HG03520 (cell line): Measurements from ENCODE around the gene CACNB1.

ENCODE experiments used
- ATAC-seq: cut with Tn5 transposase; IDR thresholded peaks from one replicate; pipeline ENCODE4 v1.9.1; 2021; ENCODE audit warnings: mild to moderate bottlenecking, moderate library complexity; ENCODE audit not compliant: unreplicated experiment

Gene CACNB1

DNA sequence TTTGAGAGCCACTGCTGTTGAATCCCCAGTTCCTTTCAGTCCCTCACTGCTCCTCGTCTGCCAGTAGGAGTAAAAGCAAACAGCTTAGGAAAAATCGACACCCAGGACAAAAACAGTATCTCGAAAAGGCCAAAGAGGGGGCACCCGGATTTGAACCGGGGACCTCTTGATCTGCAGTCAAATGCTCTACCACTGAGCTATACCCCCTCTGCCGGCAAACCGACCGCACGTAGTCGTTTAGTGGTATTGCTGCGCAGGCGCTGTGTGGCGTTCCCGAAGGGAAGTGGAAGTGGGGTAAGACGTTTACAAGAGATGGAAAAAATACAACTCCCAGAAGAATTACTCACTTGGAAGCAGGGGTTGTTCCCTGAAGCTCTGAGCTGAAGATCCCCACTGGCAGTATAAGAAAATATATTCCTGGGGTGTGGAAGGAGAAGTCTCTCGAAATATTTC is 43.8 kb downstream of the CACNB1 start:
- no peak for ATAC-seq

DNA sequence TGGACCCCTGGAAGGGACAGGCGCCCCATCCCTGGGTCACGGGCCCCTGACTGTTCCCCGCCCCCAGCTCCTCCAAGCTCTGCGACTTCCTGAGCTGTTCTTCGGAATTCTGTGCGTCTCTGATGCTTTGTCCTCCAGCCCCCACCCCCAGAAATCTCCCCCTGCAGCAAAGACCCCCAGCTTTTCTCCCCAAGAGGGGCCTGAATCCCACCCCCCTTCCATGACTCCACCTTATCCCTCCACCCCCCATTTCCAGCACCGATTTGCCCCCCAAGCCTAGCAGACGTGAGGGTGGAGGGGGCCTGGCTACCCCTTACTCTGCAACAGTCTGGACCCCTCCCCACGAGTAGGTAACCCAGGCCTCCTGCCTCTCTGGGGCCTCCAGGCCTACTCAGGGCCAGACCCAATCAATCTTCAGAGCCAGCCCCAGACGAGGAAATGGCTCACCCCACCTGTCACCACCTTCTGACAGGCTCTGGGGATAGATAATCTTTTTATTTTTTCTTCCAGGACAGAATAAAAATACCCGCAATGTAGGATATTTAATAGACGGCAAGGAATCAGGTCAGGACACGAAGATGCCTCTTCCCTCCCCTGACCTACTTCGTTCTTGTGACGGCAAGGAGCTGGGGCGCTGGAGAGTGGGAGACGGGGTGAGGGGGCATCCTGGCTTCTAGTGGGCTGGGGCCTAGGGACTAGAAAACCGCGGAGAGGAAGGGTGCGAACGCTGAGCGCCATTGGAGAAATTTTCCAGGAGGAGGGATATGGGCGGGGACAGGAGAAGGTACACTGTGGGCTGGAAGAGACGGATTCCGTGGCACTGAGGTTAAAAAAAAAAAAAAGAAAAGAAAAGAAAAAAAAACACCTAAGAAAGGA is 45.3 kb downstream of the CACNB1 start:
- ATAC-seq = no peak

DNA sequence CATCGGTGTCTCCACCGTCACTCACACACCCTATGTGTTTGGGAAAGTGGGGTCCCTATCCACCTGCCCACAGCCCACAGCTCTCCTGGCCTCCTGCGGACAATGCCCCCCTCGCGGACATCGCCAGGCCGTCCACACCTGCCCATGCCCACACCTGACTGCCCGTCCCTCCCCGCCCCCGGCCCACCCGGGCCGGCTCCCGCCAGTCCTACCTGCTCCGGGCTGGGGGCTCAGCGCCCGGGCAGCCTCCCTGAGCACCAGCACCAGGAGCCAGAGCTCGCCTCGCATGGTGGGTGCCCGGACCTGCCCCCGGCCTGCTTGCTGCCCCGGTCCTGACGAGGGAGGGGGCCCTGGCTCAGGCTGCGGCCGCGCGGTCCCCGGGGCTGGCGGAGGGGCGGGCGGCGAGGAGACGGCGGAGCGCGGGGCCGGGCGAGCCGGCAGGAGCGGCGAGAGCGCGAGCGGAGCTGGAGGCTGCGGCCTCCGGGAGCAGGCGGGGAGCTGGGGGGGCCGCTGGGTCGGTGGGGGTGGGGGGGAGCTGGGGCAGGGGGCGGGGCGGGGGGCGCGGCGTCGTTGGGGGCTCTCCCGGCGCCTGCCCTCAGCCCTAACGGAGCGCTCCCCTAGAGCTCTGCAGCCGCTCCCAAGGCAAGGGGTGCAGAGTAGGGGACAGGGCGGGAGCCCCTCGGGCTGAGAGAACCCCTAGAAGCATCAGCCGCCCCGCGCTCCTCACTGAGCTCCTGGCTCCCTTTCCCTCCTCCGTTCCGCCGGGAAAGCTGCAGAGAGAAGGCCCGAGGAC is 46.1 kb downstream of the CACNB1 start, which contains the start of gene PLXDC1:
PLXDC1 (minus strand) TSS at position 488 of the 793 bp plus-strand sequence; CDS start at position 288, 200 bp downstream.
- ATAC-seq = no peak

DNA sequence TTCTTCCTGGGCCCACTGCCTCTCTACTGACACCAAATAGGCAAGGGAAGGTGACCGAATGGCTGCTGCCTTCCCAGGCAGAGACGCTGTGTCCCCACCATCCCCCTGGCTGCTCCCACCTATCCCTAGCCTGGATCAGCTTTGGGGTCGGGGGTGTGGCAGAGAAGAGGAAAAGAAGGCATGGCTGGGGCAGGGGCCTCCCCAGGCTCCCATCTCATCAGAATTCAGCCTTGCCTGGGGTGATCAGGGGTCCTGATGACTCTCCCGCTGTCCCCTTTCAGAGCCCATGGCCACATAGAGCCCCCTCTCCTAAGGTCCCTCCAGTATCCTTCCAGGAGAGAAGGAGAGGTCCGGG is 46.7 kb downstream of the CACNB1 start:
- ATAC-seq = no peak

DNA sequence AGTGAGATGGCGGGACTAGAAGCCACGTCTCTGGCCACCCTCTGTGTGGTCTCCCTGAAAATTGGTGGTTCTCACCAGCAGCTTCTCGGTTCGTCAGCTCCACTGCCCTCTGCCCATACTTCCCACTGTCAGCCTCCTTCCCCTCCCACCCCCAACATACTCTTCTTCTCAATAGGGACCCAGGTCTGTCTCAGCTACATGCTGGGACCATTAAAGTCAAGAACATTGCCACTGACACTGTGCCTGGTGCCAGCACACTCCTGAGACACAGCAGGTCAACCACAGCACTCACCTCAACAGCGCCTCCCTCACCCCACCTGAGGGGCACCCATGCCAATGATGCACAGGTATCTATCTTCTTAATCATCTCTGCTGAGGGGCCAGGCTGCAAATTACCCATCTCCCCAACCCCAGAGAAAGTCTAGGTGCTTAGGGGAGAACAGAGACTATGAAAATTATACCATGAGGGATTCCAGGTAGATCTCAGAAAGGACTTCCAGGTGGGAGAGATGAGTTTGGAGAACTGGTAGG is 47.3 kb downstream of the CACNB1 start:
- no peak for ATAC-seq

DNA sequence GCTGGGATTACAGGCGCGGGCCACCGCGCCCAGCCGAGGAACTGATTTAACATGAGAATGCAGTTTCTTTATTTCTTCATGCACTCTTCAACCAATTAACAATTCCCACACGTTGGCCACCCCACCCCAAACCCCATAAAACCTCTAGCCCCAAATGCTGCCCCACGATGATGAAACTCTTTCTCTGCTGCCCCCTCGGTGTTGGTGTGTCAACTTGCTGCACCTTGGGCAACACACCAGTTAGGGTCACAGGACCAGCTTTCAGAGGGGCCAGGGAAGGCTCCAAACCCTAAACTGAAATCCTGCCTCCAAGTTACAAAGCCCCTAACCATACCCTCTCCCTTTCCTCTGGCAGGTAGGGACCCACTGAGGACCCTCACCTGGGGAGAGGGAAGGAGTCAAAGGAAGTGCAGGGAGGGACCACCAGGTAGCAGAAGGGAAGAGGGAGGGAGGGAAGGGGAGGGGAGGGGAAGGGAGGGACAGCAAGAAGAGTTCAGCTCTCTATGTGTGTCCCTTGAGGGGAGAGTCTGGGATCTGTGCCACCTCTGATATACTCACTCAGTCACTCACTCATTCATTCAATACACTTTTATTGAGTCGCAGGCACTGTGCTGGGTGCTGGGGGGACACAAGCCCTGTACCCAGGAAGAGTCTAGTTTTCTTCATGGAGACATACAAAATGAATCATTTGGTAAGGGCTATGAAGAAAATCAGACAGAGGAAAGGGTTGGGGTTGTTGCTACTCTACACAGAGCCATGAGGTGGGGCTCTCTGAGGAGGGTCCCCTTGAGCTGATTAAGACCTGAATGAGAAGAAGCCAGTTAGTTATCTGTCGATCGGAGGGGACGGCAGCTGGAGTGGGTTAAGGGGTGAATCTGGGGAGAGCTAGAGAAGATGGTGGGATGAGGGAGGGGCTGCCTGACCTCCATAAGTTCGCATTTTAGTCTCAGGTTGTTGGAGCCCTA is 50.0 kb downstream of the CACNB1 start:
- ATAC-seq = no peak

DNA sequence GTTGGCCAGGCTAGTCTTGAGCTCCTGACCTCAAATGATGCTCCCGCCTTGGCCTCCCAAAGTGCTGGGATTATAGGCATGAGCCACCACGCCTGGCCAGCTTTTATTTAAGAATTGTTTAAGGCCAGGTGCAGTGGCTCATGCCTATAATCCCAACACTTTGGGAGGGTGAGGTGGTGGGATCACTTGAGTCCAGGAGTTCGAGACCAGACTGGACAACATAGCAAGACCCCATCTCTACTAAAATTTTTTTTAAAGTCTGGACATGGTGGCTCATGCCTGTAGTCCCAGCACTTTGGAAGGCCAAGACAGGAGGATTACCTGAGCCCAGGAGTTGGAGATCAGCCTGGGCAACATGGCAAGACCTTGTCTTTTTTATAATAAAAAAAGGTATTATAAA is 51.2 kb downstream of the CACNB1 start:
- ATAC-seq = no peak

DNA sequence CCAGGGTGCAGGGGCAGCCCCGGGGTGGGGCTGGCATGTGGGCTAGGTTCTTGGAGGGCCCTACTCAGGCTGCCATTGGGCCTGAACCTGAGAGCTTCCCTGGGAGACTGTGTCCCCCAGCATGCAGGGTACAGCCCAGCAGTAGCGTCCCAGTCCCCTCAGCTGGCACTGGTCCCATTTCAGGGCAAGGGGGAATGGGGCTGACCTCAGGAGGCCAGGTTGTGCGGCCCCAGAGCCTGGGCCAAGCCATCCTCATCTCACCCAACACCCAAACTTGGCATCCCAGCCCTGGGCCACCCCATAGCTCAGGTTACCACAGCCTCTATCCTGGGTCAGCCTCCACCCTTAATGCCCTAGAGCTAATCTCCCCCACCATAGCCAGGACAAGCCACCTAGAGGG is 52.3 kb downstream of the CACNB1 start:
- no peak for ATAC-seq

DNA sequence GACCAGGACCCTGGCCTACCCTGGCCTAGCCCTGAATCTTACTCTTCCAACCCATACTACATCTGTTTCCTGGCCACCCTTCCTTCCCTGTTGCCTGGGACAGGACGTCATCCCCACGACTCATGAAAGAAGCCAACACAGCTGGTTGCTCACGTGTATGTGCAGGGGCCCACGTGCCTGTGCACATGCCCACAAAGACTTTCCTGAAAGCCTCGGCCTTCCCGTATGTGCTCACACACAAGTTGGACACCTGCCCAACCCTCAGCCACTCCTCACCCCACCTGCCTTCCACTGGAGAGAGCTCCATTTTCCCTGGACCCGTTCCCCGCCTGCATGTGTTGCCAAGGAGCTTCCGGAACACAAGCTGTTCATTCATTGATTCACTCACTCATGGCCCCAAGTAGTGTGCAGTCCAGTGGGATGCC is 53.0 kb downstream of the CACNB1 start:
- no peak for ATAC-seq

DNA sequence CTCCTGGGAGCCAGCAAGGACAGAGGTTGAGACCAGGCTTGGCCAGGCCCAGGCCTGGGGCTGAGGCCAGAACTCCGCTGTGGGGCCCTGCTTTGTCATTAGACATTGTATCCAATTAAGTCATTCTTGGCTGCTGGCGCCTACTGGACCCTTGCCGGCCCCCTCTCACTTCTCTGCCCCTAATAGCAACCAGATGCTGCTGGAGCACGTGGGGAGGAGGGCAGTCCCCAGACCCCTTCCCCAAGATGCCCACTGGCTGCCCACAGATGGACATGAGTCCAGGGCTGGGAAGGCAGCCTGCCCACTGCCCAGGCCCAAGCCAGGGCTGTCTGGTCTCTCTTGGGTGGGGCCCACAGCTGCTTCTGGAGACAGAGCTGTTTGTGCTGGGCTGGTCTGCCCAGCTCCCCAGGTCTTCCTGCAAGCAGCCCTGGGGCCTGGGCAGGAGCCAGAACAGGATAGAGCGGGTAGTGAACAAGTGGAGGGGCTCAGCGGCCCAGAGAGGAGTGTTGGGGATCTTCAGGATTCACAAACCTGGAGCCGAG is 53.8 kb downstream of the CACNB1 start:
- ATAC-seq = no peak

DNA sequence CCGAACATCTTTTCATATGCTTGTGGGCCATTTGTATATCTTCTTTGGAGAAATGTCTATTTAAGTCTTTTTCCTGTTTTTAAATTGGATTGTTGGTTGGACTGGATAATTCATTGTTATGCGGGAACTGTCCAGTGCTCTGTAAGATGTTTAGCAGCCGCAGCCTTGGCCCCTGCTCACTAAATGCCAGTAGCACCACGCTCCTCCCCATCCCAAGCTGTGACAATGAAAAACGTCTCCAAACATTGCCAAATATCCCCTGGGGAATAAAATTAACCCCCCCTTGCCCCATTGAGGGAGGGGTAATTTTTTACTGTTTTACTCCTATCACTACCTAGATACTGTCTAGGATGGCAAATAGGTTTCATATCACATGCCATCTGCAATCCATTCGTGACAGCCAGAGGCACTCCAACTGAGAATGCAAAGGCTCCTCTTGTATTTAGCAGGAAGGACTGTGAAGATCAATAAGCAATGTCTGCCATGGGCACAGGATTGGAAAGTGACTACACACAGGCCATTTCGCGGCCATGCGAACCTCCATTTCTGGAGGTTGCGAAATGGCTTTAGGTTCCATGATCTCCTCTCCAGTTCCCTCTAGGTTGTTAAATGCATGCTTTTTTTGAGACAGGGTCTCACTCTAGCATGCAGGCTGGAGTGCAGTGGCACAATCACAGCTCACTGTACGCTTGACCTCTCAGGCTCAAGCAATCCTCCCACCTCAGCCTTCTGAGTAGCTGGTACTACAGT is 55.4 kb downstream of the CACNB1 start:
- no peak for ATAC-seq

DNA sequence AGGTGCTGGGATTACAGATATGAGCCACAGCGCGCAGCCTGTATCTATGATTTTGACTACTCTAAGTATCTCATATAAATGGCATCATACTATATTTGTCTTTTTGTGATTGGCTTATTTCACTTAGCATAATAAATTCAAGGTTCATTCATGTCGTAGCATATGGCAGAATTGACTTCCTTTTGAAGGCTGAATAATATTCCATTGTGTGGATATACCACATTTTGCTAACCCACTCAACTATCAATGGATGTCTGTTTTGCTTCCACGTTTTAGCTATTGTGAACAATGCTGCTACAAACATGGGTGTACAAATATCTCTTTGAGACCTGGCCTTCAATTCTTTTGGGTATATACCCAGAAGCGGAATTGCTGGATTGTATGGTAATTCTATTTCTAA is 56.2 kb downstream of the CACNB1 start:
- ATAC-seq = no peak

DNA sequence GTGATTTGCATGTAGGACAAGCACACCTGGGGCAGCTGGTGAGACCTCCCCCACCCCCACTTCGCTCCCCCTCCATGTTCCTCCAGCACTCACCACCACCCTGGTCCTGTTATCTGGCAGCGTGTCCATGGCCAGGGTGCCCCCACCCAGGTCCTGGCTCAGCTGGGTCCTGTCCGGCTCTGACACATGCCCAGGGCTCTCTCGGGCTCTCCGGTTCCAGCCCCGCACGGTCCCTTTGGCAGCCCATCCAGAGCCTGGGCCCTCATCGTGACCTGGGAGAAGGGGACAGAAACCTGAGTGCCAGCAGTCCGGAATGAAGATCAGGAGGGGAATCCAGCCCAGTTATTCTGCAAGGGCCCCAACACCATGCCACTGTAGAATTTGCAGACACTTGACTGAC is 57.9 kb downstream of the CACNB1 start:
- ATAC-seq = no peak

DNA sequence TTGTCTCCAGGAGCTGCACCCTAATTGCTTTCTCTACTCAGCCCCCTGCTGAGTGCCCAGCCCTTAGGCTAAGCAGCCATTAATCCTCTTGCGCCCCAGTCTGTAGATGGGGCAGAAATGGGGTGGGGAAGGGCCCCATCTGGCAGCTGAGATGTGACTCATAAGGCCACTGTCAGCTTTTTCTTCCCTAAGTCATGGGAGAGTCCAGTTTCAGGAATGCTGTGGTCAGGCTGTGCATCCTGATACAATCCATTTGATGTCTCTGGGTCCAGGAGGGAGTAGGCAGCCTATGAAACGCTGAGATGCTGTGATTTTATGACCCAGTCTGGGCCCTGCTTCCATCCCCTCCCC is 58.3 kb downstream of the CACNB1 start:
- no peak for ATAC-seq

DNA sequence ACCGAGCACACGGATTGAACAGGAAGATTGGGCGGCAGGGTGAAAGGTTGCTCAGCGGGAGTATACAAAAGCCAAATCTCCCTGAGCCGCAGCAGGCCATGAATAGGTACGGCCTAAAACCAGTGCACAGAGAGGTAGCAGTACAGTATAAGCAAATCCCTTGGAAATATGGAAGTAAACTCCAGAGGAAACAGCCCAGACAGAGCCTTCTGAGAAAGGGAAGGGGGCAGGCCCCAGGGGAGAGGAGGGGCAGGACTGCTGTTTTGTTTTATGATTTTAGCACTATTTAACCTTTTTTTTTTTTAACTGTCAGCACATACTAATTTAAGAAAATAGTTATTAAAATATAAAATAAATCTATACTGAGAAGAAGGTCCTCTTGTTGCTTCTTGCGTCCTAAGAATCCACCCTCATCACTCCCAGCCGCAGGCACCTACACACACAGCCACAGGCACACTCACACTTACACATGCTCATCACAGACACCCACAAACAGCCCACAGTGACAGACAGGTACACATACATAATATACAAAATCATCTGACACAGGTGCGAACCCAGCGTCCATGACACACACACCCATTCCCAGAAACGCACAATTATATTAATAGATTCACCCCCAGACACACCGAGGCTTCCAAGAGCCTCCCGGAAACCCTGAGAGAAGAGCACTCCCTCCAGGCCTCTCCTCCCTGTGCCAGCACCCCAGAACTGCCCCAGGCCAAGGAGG is 58.9 kb downstream of the CACNB1 start:
- ATAC-seq = no peak

DNA sequence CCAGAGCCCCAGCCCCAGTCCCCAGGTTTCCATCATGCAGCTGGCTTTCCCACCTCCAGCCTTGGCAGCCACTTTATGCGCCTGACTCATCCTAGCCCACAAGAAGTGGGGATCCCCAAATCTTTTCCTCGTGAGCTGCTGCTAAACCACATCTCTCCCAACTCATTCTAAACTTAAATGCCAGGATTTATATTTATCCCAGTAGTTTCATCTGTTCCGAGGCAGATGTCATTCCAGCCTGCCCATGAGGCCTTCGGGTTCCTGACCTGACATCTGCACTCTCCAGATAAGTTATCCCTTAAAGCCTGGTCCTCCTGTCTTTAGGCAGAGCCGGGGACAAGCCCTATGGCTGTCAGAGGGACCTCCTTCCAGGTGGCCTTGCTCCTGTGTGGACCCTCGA is 62.6 kb downstream of the CACNB1 start:
- no peak for ATAC-seq

DNA sequence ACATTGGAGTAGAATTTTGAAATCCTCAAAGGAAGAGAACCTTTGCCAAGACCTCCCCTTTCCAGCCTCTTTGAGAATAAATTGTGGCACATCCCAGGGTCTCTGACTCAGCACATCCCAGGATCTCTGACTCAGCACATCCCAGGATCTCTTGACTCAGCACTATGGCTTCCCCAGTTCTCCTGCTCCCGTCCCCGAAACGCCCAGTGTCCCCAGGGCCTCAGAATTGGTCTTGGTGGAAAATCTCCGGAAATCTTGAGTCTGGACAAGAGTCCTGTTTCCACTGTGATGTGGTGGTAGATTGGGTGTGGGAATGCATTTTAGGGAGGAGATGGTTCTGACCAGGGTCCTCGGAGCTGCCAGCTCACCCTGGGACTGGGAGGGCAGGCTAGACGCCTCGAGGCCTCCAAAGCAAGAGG is 65.3 kb downstream of the CACNB1 start:
- ATAC-seq = no peak

DNA sequence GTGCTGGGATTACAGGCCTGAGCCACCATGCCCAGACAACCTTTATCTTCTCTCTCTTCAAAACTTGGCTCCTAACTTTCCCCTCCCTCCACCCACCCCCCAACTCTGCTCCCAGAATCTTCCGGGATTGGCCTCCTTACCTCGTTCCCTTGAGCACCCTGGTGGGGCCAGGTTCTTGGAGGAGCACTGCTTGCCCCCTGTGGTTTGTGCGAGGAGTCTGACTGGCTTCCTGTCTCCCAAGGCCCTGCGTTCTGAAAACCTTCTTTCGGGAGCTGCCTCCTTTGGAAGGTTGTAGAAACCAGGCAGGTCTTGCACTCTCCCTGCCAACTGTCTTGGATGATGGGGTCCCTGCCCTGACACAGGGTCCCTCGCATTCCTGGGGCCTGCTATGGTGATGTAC is 65.9 kb downstream of the CACNB1 start:
- ATAC-seq = no peak

DNA sequence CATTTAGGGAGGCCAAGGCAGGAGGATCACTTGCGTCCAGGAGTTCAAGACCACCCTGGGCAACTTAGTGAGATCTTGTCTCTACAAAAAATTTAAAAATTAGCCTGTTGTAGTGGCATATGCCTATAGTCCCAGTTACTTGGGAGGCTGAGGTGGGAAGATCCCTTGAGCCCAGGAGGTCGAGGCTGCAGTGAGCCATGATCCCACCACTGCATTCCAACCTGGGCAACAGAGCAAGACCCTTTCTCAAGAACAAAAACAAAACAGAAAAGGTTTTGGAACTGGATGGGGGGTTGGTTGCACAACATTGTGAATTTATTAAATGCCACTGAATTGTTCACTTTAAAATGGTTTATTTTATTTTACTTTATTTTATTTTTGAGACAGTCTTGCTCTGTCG is 67.3 kb downstream of the CACNB1 start:
- ATAC-seq = no peak
